MCF 10A (cell line): ENCODE measurements around the gene ARMC6. TPM values are rescaled to one million over a fixed set of nuclear protein-coding genes. Genes with fewer than 3 reads are reported as not detected.

Experiments
- BruUV-seq: library from RNA; stranded (reverse); fragments of 400-500 nt; replicated peaks from 2 replicates; lab custom pipeline; 2021; lab: Mats Ljungman, UMichigan
- CTCF ChIA-PET: fragments of 300-600 bp; sonication (Branson Sonifier 250); formaldehyde crosslinking; extraction: SDS; loops from one replicate; lab custom pipeline; 2021; ENCODE audit warnings: antibody characterized with exemption, inconsistent platforms; lab: Yijun Ruan, JAX
- POLR2A ChIA-PET: fragments of 300-600, 350-650 bp; sonication (Branson Sonifier 250); formaldehyde crosslinking; extraction: SDS; loops from one replicate; lab custom pipeline; 2020; ENCODE audit warnings: antibody characterized with exemption, inconsistent platforms; lab: Yijun Ruan, JAX
- DNase-seq: peaks from one replicate; pipeline ENCODE4 v3.0.0-alpha.2; 2018; ENCODE audit not compliant: unreplicated experiment
- H3K27ac Mint-ChIP-seq: one replicate; pipeline ENCODE4 v1.8.0; 2022; ENCODE audit warnings: mild to moderate bottlenecking, low read depth, mixed read lengths; ENCODE audit not compliant: unreplicated experiment
- H3K27me3 Mint-ChIP-seq: one replicate; pipeline ENCODE4 v1.8.0; 2022; ENCODE audit warnings: mixed read lengths; ENCODE audit not compliant: insufficient read depth, unreplicated experiment
- H3K36me3 Mint-ChIP-seq: one replicate; pipeline ENCODE4 v1.8.0; 2022; ENCODE audit warnings: mild to moderate bottlenecking, moderate library complexity, mixed read lengths; ENCODE audit not compliant: insufficient read depth, unreplicated experiment
- H3K4me1 Mint-ChIP-seq: one replicate; pipeline ENCODE4 v1.8.0; 2022; ENCODE audit warnings: mixed read lengths; ENCODE audit not compliant: insufficient read depth, unreplicated experiment
- H3K4me3 Mint-ChIP-seq: one replicate; pipeline ENCODE4 v1.8.0; 2022; ENCODE audit warnings: mild to moderate bottlenecking, moderate library complexity, mixed read lengths; ENCODE audit not compliant: unreplicated experiment
- H3K9me3 Mint-ChIP-seq: one replicate; pipeline ENCODE4 v1.8.0; 2022; ENCODE audit warnings: mixed read lengths; ENCODE audit not compliant: unreplicated experiment
- intact Hi-C: fragments of 100-400 bp; cut with micrococcal nuclease; formaldehyde crosslinking; loops from 2 replicates; pipeline ENCODE4 v1.14.1; 2022
- total RNA-seq: library from RNA; stranded (reverse); gene quantifications from 2 replicates; pipeline ENCODE4 v1.2.3, GENCODE V29; 2022
- TF ChIP-seq, protein P1 (sequence below): fragments of 200-600 bp; IDR thresholded peaks from one replicate; pipeline ENCODE4 v1.8.0; 2022; ENCODE audit warnings: antibody characterized with exemption, mild to moderate bottlenecking; ENCODE audit not compliant: unreplicated experiment

The ARMC6 gene
- total RNA-seq, 1 experiment from 2014 or later = 37.1 TPM

DNA sequence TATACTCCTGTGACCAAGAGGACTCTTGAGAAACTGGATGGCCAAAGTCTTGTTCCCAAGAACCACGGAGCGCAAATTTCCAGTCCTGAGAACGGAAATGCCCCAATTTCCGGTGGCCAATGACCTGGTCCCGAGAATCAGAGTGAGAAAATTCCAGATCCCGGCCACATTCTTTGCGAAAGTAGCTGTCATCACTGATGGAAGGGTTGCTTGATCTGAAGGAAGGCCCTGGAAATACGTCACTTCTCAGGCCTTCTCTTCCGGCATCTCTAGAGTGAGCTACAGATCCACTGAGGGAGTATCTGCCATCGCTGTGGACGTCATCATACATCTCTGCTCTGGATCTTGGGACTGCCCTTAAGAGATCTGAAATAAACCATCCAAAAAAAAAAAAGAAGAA, 7.5 kb upstream of the ARMC6 start:
- peaks cover 95% of the 10 kb centered on the region for H3K36me3 Mint-ChIP-seq
- CTCF ChIA-PET = interaction anchor here (0.7 kb wide), 1 partner anchor 559 kb away, joined by 6 read pairs; no protein-coding TSS in a partner anchor
- no TSS peak for BruUV-seq

DNA sequence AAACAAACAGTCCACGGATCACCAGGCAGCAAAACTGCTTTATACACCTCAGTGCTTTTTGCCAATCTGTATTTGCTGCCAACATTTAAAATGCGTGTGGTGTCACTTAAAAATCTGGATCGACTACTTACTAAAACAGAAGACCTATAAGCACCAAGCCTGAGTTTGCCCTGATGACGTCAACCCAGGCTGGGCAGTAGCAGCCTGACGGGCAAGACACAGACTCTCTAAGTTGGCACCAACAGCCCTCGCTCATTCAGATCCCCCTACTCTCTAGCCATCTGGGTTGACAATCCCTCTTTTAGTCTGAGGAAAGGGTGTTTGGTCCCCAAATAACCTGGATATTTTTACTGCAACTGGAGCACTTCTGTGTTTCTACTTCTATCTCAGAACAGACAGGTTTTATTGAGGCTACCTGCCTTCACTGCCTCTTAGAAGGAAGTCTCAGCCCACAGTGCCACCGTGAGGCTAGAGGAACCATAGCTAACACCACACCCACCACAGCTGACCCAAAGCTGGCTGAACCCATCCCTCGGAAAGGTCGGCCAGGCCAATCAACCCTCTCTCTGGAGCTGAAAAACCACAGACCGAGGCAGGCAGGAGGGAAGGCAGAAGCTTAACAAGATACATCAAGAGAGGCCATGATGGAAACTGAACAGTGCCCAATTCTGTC, 7.0 kb upstream of the ARMC6 start:
- Mint-ChIP-seq H3K9me3 (no peaks in the 10 kb centered on the region), H3K4me1 (peaks cover 13% of the 10 kb centered on the region), H3K27me3 (no peaks in the 10 kb centered on the region), H3K36me3 (peaks cover 94% of the 10 kb centered on the region), H3K27ac (peak overlapping the region; percentile 52), H3K4me3 (no peak overlapping the region)
- intact Hi-C loops = no loop called here
- DNase-seq = no peak
- CTCF ChIA-PET = interaction anchor here (0.5 to 0.6 kb wide), 2 partner anchors 19 to 168 kb away, joined by 3 to 4 read pairs; no protein-coding TSS in a partner anchor
- POLR2A ChIA-PET = interaction anchor here (0.6 kb wide), 1 partner anchor 747 kb away, joined by 3 read pairs; no protein-coding TSS in a partner anchor
- TF ChIP-seq, protein P1, sequence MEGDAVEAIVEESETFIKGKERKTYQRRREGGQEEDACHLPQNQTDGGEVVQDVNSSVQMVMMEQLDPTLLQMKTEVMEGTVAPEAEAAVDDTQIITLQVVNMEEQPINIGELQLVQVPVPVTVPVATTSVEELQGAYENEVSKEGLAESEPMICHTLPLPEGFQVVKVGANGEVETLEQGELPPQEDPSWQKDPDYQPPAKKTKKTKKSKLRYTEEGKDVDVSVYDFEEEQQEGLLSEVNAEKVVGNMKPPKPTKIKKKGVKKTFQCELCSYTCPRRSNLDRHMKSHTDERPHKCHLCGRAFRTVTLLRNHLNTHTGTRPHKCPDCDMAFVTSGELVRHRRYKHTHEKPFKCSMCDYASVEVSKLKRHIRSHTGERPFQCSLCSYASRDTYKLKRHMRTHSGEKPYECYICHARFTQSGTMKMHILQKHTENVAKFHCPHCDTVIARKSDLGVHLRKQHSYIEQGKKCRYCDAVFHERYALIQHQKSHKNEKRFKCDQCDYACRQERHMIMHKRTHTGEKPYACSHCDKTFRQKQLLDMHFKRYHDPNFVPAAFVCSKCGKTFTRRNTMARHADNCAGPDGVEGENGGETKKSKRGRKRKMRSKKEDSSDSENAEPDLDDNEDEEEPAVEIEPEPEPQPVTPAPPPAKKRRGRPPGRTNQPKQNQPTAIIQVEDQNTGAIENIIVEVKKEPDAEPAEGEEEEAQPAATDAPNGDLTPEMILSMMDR = no peak
- BruUV-seq = no TSS peak

More for the DNA sequence above, 7.5 kb upstream of the ARMC6 start:
- no peaks in the 10 kb centered on the region for H3K9me3 Mint-ChIP-seq
- DNase-seq = no peak
- intact Hi-C loops = no loop called here
- H3K4me3 Mint-ChIP-seq = no peak overlapping the region
- H3K4me1 Mint-ChIP-seq = peaks cover 13% of the 10 kb centered on the region
- no peaks in the 10 kb centered on the region for H3K27me3 Mint-ChIP-seq
- POLR2A ChIA-PET = interaction anchor here (0.6 kb wide), 2 partner anchors 25 to 746 kb away, joined by 3 read pairs; no protein-coding TSS in a partner anchor
- H3K27ac Mint-ChIP-seq = no peak overlapping the region
- TF ChIP-seq, protein P1 = no peak

DNA sequence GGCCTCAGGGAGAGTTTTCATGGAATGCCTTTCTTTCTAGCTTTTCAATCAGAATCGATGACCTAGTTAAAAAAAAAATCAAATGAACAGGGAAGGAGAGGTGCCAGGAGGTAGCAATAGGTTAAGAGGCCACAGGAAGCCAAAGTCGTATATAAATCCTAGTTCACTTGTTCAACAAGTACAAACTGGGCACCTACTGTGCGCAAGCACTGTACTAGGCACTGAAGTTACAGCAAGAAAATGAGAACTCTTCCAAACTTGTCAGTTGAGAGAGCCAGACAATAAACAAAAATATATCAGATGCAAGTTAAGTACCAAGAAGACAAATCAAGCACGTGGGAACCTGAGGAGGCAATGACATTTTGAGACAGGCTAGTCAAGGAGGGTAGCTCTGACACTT, 6.2 kb upstream of the ARMC6 start:
- ChIA-PET CTCF (interaction anchor here (0.6 kb wide), 1 partner anchor 20 kb away, joined by 3 read pairs; no protein-coding TSS in a partner anchor), POLR2A (no interaction called here)
- no peaks in the 10 kb centered on the region for H3K9me3 Mint-ChIP-seq
- BruUV-seq = no TSS peak
- DNase-seq = no peak
- no peak overlapping the region for H3K27ac Mint-ChIP-seq
- peaks cover 89% of the 10 kb centered on the region for H3K36me3 Mint-ChIP-seq
- peaks cover 13% of the 10 kb centered on the region for H3K4me1 Mint-ChIP-seq
- intact Hi-C loops = no loop called here
- no peak overlapping the region for H3K4me3 Mint-ChIP-seq
- no peaks in the 10 kb centered on the region for H3K27me3 Mint-ChIP-seq
- TF ChIP-seq, protein P1 = no peak

DNA sequence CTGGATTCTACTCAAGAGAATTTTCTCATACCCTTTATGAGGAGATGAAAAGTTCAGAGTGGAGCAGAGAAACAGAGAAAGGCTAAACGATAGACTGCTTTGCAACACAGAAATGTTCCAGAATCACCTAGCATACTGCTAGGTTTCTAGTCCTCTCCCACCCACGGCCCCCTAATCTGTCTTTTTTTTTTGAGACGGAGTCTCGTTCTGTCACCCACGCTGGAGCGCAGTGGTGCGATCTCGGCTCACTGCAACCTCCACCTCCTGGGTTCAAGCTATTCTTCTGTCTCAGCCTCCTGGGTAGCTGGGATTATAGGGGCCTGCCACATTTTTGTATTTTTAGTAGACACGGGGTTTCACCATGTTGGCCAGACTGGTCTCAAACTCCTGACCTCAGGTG, 4.9 kb upstream of the ARMC6 start:
- TF ChIP-seq, protein P1 = no peak

More for the DNA sequence above, 4.9 kb upstream of the ARMC6 start:
- Mint-ChIP-seq H3K4me1 (peaks cover 4% of the 10 kb centered on the region), H3K27ac (no peak overlapping the region), H3K4me3 (no peak overlapping the region), H3K36me3 (peaks cover 77% of the 10 kb centered on the region), H3K9me3 (no peaks in the 10 kb centered on the region), H3K27me3 (no peaks in the 10 kb centered on the region)
- no TSS peak for BruUV-seq
- no peak for DNase-seq
- ChIA-PET POLR2A (interaction anchor here (0.6 kb wide), 1 partner anchor 24 kb away, joined by 5 read pairs; no protein-coding TSS in a partner anchor), CTCF (interaction anchor here (0.6 kb wide), 1 partner anchor 500 kb away, joined by 3 read pairs; no protein-coding TSS in a partner anchor)
- intact Hi-C loops = no loop called here
